Thoracic aorta (tissue), 2 donors: Measurements from ENCODE around the gene MRGPRF. TPM values are rescaled to one million over a fixed set of nuclear protein-coding genes. Genes with fewer than 3 reads are reported as not detected.

Experiments
- ATAC-seq: fragments of 150-250 bp; one replicate; pipeline ENCODE4 v1.8.0; 2017; ENCODE audit warnings: low read depth; ENCODE audit not compliant: insufficient number of reproducible peaks, low FRiP score
- DNase-seq: peaks from one replicate; pipeline ENCODE4 v3.0.0-alpha.2; 2020; ENCODE audit warnings: low spot score
- H3K27ac ChIP-seq, 2 donors: fragments of 200-600 bp; sonication (generic); 1 replicate in 1 of 2; 2 replicates in 1 of 2; pipeline ENCODE4 v1.5.1; 2016; ENCODE audit warnings: mild to moderate bottlenecking in 2 of 2, moderate library complexity in 2 of 2
- H3K27me3 ChIP-seq: fragments of 200-600 bp; sonication (generic); replicated peaks from 2 replicates; pipeline ENCODE4 v1.6.0; 2016; ENCODE audit warnings: mild to moderate bottlenecking; ENCODE audit not compliant: insufficient read depth
- H3K36me3 ChIP-seq: fragments of 200-600 bp; sonication (generic); one replicate; pipeline ENCODE4 v1.5.1; 2016
- H3K4me1 ChIP-seq, 2 donors: fragments of 200-600 bp; sonication (generic); 1 replicate in 1 of 2; 2 replicates in 1 of 2; pipeline versions ENCODE4 v1.5.1 to v1.6.0; 2016; ENCODE audit warnings: low read depth in 2 of 2, mild to moderate bottlenecking in 1 of 2; ENCODE audit not compliant: control insufficient read depth in 1 of 2
- H3K4me3 ChIP-seq: fragments of 200-600 bp; sonication (generic); 2 replicates; pipeline ENCODE4 v1.5.1; 2016; ENCODE audit warnings: mild to moderate bottlenecking
- H3K9me3 ChIP-seq: fragments of 200-600 bp; sonication (generic); 2 replicates; pipeline ENCODE4 v1.5.1; 2016
- CTCF ChIP-seq: fragments of 200-600 bp; sonication (generic); IDR thresholded peaks from one replicate; pipeline ENCODE4 v1.5.1; 2019; ENCODE audit warnings: antibody characterized with exemption
- total RNA-seq, 2 donors: library from RNA; depleted of rRNA; stranded (reverse); fragments of >200 nt; gene quantifications; one replicate each; pipeline versions ENCODE4 v1.1.0 to v1.2.3, GENCODE V29; 2016

MRGPRF gene
- total RNA-seq, 2 donors from 2014 or later, result 67.5 to 171 TPM

GRCh38 chr11:69012092-69013008 lies 696 bp downstream of the MRGPRF start:
- peaks cover 30 to 61% of the 10 kb centered on the region in 2 donors for H3K4me1 ChIP-seq

GRCh38 chr11:69011624-69012091 lies 1.4 kb downstream of the MRGPRF start:
- Histone ChIP-seq H3K36me3 (peaks cover 16% of the 10 kb centered on the region), H3K4me1 (peaks cover 30 to 68% of the 10 kb centered on the region in 2 donors)
- DNase-seq, result no peak

More at GRCh38 chr11:69012092-69013008, 696 bp downstream of the MRGPRF start:
- ATAC-seq (no peak), DNase-seq (no peak)
- Histone ChIP-seq H3K27ac (peak overlapping the region; percentile 95 to 96), H3K9me3 (no peaks in the 10 kb centered on the region), H3K36me3 (peaks cover 9% of the 10 kb centered on the region), H3K27me3 (no peaks in the 10 kb centered on the region), H3K4me3 (peak overlapping the region; percentile 81)
- TF ChIP-seq CTCF, result no peak

GRCh38 chr11:69010964-69011623 lies 2.0 kb downstream of the MRGPRF start:
- DNase-seq (peak; percentile 48), ATAC-seq (peak; percentile 34)
- no peaks in the 10 kb centered on the region for H3K9me3 ChIP-seq
- H3K4me3 ChIP-seq, result peak overlapping the region; percentile 81
- H3K4me1 ChIP-seq, result peaks cover 30 to 69% of the 10 kb centered on the region in 2 donors
- H3K27ac ChIP-seq, result peak overlapping the region; percentile 95 to 96
- no peaks in the 10 kb centered on the region for H3K27me3 ChIP-seq
- peaks cover 21% of the 10 kb centered on the region for H3K36me3 ChIP-seq
- no peak for TF ChIP-seq CTCF

More at GRCh38 chr11:69011624-69012091, 1.4 kb downstream of the MRGPRF start:
- Histone ChIP-seq H3K27ac (peak overlapping the region; percentile 95 to 96), H3K27me3 (no peaks in the 10 kb centered on the region), H3K4me3 (peak overlapping the region; percentile 81), H3K9me3 (no peaks in the 10 kb centered on the region)
- no peak for ATAC-seq
- TF ChIP-seq CTCF, result no peak

- H3K27me3 ChIP-seq, result no peaks in the 10 kb centered on the region
- H3K9me3 ChIP-seq, result no peaks in the 10 kb centered on the region
- no peak for ATAC-seq
- peaks cover 30 to 71% of the 10 kb centered on the region in 2 donors for H3K4me1 ChIP-seq
- no peak for DNase-seq
- H3K36me3 ChIP-seq, result peaks cover 28% of the 10 kb centered on the region
- no peak for TF ChIP-seq CTCF
- H3K4me3 ChIP-seq, result peak overlapping the region; percentile 81
- H3K27ac ChIP-seq, result peak overlapping the region; percentile 95 to 96
These were observed 2.6 kb downstream of the MRGPRF start for GRCh38 chr11:69010361-69010891.
